NT2/D1 (cell line): Measurements from ENCODE around the gene MGST3.

ENCODE experiments used
- SUZ12 ChIP-seq: IDR thresholded peaks from 2 replicates; pipeline ENCODE4 v1.6.1; 2011; ENCODE audit not compliant: insufficient read length, insufficient read depth; ENCODE audit errors: extremely low read depth
- YY1 ChIP-seq: IDR thresholded peaks from 2 replicates; pipeline ENCODE4 v1.6.1; 2011; ENCODE audit not compliant: insufficient read length, insufficient read depth
- ZNF274 ChIP-seq: IDR thresholded peaks from 2 replicates; pipeline ENCODE4 v1.6.1; 2011; ENCODE audit warnings: mild to moderate bottlenecking, low read depth, low read length

GRCh38 chr1:165603810-165604209, 27.2 kb upstream of the MGST3 start:
- TF ChIP-seq SUZ12 (no peak), ZNF274 (no peak), YY1 (no peak)
